Measurements from ENCODE around the gene FBXW11. TPM values are rescaled to one million over a fixed set of nuclear protein-coding genes. Genes with fewer than 3 reads are reported as not detected.

Gene FBXW11
- total RNA-seq, 1 experiment from 2014 or later, result 46.3 TPM

DNA sequence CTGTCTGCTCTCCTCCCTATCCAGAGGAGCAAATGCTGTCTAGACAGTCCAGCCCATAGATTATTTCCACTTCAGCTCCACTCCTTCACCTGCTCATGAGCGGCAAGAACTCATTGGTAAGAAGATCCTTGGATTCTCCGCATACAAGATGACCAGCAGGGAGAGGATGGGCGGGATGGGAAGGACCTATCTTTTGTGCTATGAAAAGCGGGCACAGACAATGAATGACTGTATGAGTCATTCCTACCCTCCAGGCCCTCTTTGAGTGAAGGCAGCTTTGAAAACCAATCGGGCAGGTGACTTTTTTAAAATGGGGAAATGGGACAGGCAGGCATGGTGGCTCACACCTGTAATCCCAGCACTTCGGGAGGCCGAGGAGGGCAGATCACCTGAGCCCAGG, 171.4 kb downstream of the FBXW11 start:
- no peak for DNase-seq
- no peaks in the 10 kb centered on the region for H3K36me3 Mint-ChIP-seq (ENCODE audit: insufficient read depth, unreplicated experiment)
- TF ChIP-seq, protein P1, sequence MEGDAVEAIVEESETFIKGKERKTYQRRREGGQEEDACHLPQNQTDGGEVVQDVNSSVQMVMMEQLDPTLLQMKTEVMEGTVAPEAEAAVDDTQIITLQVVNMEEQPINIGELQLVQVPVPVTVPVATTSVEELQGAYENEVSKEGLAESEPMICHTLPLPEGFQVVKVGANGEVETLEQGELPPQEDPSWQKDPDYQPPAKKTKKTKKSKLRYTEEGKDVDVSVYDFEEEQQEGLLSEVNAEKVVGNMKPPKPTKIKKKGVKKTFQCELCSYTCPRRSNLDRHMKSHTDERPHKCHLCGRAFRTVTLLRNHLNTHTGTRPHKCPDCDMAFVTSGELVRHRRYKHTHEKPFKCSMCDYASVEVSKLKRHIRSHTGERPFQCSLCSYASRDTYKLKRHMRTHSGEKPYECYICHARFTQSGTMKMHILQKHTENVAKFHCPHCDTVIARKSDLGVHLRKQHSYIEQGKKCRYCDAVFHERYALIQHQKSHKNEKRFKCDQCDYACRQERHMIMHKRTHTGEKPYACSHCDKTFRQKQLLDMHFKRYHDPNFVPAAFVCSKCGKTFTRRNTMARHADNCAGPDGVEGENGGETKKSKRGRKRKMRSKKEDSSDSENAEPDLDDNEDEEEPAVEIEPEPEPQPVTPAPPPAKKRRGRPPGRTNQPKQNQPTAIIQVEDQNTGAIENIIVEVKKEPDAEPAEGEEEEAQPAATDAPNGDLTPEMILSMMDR (IDR thresholded peaks at IDR 0.05; ENCODE audit: insufficient read depth in 1 of 2, low read depth in 1 of 2, low read length in 1 of 2, severe bottlenecking in 1 of 2, unreplicated experiment in 1 of 2), result no peak
- CTCF ChIA-PET, result no interaction called here
- no peaks in the 10 kb centered on the region for H3K4me1 Mint-ChIP-seq (ENCODE audit: low read depth, unreplicated experiment)
- no peaks in the 10 kb centered on the region for H3K27me3 Mint-ChIP-seq (ENCODE audit: insufficient read depth, unreplicated experiment)
- H3K4me3 Mint-ChIP-seq (ENCODE audit: unreplicated experiment), result no peak overlapping the region
- intact Hi-C loops (cut with micrococcal nuclease; ENCODE audit: unreplicated experiment), result no loop called here
- no TSS peak for BruUV-seq (replicated peaks)
- Histone ChIP-seq H3K4me3 (ENCODE audit: low read depth, low read length) (no peak overlapping the region), H3K27me3 (replicated peaks; ENCODE audit: control insufficient read depth, insufficient read depth, low read length) (no peaks in the 10 kb centered on the region), H3K36me3 (ENCODE audit: control insufficient read depth, insufficient read depth, low read length) (no peaks in the 10 kb centered on the region), H3K9me3 (peaks cover 4% of the 10 kb centered on the region), H3K4me1 (no peaks in the 10 kb centered on the region)
- POLR2A ChIA-PET, result no interaction called here
- H3K9me3 Mint-ChIP-seq (ENCODE audit: unreplicated experiment), result peaks cover 14% of the 10 kb centered on the region
- H3K27ac Mint-ChIP-seq (ENCODE audit: unreplicated experiment), result no peak overlapping the region

DNA sequence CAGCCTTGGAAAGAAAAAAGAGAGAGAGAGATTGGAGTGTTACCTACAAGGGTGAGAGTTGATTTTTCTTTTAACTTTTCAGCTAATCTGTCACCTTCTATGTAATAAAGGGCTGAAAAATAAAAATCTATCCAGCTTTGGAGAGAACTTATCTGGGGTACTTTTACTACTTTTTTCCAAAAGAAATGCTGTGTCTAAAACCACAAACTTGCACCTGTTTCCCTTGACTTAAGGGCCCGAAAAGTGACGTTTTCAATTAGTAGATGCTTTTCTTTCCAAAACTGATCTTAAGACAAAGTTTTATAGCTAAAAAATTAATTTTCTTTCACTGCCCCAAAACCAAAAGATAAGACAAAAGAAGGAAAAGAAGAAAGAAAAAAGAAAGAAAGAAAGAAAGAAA, 172.0 kb downstream of the FBXW11 start:
- H3K27me3 Mint-ChIP-seq (ENCODE audit: insufficient read depth, unreplicated experiment), result no peaks in the 10 kb centered on the region
- ChIA-PET CTCF (no interaction called here), POLR2A (no interaction called here)
- no peak overlapping the region for H3K4me3 Mint-ChIP-seq (ENCODE audit: unreplicated experiment)
- H3K27ac Mint-ChIP-seq (ENCODE audit: unreplicated experiment), result no peak overlapping the region
- peaks cover 4% of the 10 kb centered on the region for H3K9me3 ChIP-seq
- no peaks in the 10 kb centered on the region for H3K27me3 ChIP-seq (replicated peaks; ENCODE audit: control insufficient read depth, insufficient read depth, low read length)
- no peaks in the 10 kb centered on the region for H3K36me3 ChIP-seq (ENCODE audit: control insufficient read depth, insufficient read depth, low read length)
- H3K4me3 ChIP-seq (ENCODE audit: low read depth, low read length), result no peak overlapping the region
- no peaks in the 10 kb centered on the region for H3K36me3 Mint-ChIP-seq (ENCODE audit: insufficient read depth, unreplicated experiment)
- BruUV-seq (replicated peaks), result no TSS peak
- intact Hi-C loops (cut with micrococcal nuclease; ENCODE audit: unreplicated experiment), result no loop called here
- TF ChIP-seq, protein P1 (IDR thresholded peaks at IDR 0.05; ENCODE audit: insufficient read depth in 1 of 2, low read depth in 1 of 2, low read length in 1 of 2, severe bottlenecking in 1 of 2, unreplicated experiment in 1 of 2), result no peak
- H3K9me3 Mint-ChIP-seq (ENCODE audit: unreplicated experiment), result peaks cover 14% of the 10 kb centered on the region
- H3K4me1 Mint-ChIP-seq (ENCODE audit: low read depth, unreplicated experiment), result no peaks in the 10 kb centered on the region
- H3K4me1 ChIP-seq, result no peaks in the 10 kb centered on the region
- no peak for DNase-seq

DNA sequence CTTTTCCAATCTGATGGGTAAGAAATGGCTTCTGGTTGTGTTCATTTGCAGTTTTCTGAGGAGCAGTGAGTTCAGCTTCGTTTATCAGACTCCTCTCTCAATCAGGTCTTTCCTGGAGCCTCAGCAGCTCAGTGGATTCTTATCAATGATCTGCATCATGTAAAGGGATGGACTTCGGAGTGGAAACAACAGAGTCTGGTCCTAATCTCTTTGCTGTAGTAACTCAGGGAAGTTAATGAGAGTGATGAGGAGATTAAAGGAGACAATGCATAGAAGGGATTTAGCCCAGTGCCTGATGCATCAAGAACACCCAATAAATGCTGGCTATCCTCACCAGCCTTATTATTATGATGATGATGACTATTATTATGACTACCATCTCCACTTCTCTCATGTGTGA, 173.7 kb downstream of the FBXW11 start:
- BruUV-seq (replicated peaks), result no TSS peak
- Histone ChIP-seq H3K4me3 (ENCODE audit: low read depth, low read length) (no peak overlapping the region), H3K27me3 (replicated peaks; ENCODE audit: control insufficient read depth, insufficient read depth, low read length) (no peaks in the 10 kb centered on the region), H3K9me3 (peaks cover 4% of the 10 kb centered on the region), H3K4me1 (no peaks in the 10 kb centered on the region), H3K36me3 (ENCODE audit: control insufficient read depth, insufficient read depth, low read length) (no peaks in the 10 kb centered on the region)
- ChIA-PET CTCF (no interaction called here), POLR2A (no interaction called here)
- Mint-ChIP-seq H3K36me3 (ENCODE audit: insufficient read depth, unreplicated experiment) (no peaks in the 10 kb centered on the region), H3K4me1 (ENCODE audit: low read depth, unreplicated experiment) (no peaks in the 10 kb centered on the region), H3K4me3 (ENCODE audit: unreplicated experiment) (no peak overlapping the region), H3K27me3 (ENCODE audit: insufficient read depth, unreplicated experiment) (no peaks in the 10 kb centered on the region), H3K9me3 (ENCODE audit: unreplicated experiment) (peaks cover 14% of the 10 kb centered on the region), H3K27ac (ENCODE audit: unreplicated experiment) (no peak overlapping the region)
- intact Hi-C loops (cut with micrococcal nuclease; ENCODE audit: unreplicated experiment), result no loop called here
- no peak for DNase-seq
- TF ChIP-seq, protein P1 (IDR thresholded peaks at IDR 0.05; ENCODE audit: insufficient read depth in 1 of 2, low read depth in 1 of 2, low read length in 1 of 2, severe bottlenecking in 1 of 2, unreplicated experiment in 1 of 2), result no peak
